Midbrain (tissue), 1 donor: ENCODE results near the gene NAV1.
"Not testable (repeated sequence)": the region's sequence is repeated elsewhere in the genome, so short reads cannot be mapped to it uniquely, and the experiment has no call there.

Experiments
- DNase-seq: peaks from one replicate; lab custom pipeline; 2025; lab: John Stamatoyannopoulos, UW

NAV1 gene

GRCh38 chr1:201566529-201566823 is 27.5 kb downstream of the NAV1 start:
- DNase-seq, result no peak

GRCh38 chr1:201566933-201567801 is 28.2 kb downstream of the NAV1 start:
- DNase-seq, result no peak

GRCh38 chr1:201568265-201568664 is 29.3 kb downstream of the NAV1 start:
- DNase-seq, result no peak

GRCh38 chr1:201568859-201569294 is 29.9 kb downstream of the NAV1 start:
- no peak for DNase-seq

GRCh38 chr1:201570181-201570885 is 31.4 kb downstream of the NAV1 start:
- no peak for DNase-seq

- no peak for DNase-seq
These were observed 32.1 kb downstream of the NAV1 start for GRCh38 chr1:201570886-201571624.

GRCh38 chr1:201573030-201573429 is 34.1 kb downstream of the NAV1 start:
- DNase-seq, result no peak

- no peak for DNase-seq
These were observed 35.0 kb downstream of the NAV1 start for GRCh38 chr1:201573923-201574322.

GRCh38 chr1:201575912-201576311 is 37.0 kb downstream of the NAV1 start:
- DNase-seq, result no peak

- DNase-seq, result no peak
These were observed 38.0 kb downstream of the NAV1 start for GRCh38 chr1:201576914-201577313.

GRCh38 chr1:201578008-201578888 is 39.3 kb downstream of the NAV1 start:
- no peak for DNase-seq

GRCh38 chr1:201581371-201581770 is 42.4 kb downstream of the NAV1 start:
- DNase-seq, result not testable (repeated sequence)

- DNase-seq, result no peak
These were observed 43.9 kb downstream of the NAV1 start for GRCh38 chr1:201582705-201583442.

- no peak for DNase-seq
These were observed 44.7 kb downstream of the NAV1 start for GRCh38 chr1:201583663-201584062.

GRCh38 chr1:201584471-201585092 is 45.7 kb downstream of the NAV1 start:
- DNase-seq, result no peak

GRCh38 chr1:201585093-201585483 is 46.2 kb downstream of the NAV1 start:
- no peak for DNase-seq

- DNase-seq, result no peak
These were observed 47.0 kb downstream of the NAV1 start for GRCh38 chr1:201585901-201586300.

- DNase-seq, result no peak
These were observed 47.9 kb downstream of the NAV1 start for GRCh38 chr1:201586806-201587205.

- no peak for DNase-seq
These were observed 48.8 kb downstream of the NAV1 start for GRCh38 chr1:201587729-201588128.
